ENCODE data around the gene IL3.

DNA sequence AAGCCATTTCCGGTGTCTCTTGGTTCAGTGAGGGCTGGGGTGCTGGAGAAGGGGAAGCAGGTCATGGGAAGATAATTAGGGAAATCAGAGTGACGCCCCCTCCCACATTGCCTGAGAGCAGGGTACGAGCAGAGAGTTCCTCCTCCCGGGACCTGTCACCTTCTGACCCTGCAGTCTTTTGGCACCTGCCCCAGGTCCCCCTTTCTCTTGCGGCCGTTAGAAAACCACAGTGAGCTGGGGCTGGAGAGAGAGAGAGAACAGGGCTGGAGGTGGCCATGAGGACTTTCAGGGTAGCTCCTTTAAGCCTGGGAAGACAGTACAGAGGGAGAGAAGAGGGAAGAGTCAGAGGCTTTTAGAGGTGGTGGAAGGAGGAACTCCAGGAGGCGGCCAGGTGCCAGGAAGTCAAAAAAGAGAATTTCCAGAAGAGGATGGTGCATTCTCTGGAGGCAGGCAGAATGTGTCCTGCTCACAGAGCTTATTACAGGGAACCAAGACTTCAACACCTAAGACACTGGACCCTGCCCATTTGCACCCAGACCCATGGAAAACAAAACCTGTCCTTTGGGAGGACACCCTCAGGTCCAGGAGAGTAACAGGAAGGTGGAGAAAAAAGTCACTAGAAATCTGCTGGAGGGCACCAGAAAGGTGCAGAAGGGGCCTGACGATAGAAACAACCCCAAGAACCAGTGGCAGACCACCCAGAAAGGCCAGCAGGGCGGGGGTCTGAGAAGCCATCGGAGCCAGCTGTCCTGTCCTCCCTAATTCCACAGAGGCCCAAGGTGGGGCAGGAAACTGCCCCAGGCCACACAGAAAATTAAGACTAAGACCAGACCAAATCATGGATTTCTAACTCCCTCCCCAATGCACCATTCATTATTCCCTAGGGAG is 42.5 kb upstream of the IL3 start:
- TF ChIP-seq, protein P1, sequence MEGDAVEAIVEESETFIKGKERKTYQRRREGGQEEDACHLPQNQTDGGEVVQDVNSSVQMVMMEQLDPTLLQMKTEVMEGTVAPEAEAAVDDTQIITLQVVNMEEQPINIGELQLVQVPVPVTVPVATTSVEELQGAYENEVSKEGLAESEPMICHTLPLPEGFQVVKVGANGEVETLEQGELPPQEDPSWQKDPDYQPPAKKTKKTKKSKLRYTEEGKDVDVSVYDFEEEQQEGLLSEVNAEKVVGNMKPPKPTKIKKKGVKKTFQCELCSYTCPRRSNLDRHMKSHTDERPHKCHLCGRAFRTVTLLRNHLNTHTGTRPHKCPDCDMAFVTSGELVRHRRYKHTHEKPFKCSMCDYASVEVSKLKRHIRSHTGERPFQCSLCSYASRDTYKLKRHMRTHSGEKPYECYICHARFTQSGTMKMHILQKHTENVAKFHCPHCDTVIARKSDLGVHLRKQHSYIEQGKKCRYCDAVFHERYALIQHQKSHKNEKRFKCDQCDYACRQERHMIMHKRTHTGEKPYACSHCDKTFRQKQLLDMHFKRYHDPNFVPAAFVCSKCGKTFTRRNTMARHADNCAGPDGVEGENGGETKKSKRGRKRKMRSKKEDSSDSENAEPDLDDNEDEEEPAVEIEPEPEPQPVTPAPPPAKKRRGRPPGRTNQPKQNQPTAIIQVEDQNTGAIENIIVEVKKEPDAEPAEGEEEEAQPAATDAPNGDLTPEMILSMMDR (conservative IDR thresholded peaks at IDR 0.05; ENCODE audit: low read length) = no peak
- TF ChIP-seq EZH2phosphoT487 (IDR thresholded peaks at IDR 0.05; ENCODE audit: borderline replicate concordance, low read depth, low read length) = no peak

All from OCI-LY7 (cell line).